K562 (cell line): ENCODE data around the gene RPS6KA2. TPM values are rescaled to one million over a fixed set of nuclear protein-coding genes. Genes with fewer than 3 reads are reported as not detected.

Experiments
- ATAC-seq: fragments of 200-7000 bp; cut with Tn5 transposase; 3 replicates; pipeline ENCODE4 v1.9.1; 2020; ENCODE audit warnings: moderate library complexity
- BruUV-seq: library from RNA; stranded (reverse); fragments of 400-500 nt; replicated peaks from 2 replicates; lab custom pipeline; 2021; lab: Mats Ljungman, UMichigan
- CTCF ChIA-PET: fragments of 300-600 bp; formaldehyde crosslinking; extraction: SDS; loops from one replicate; lab custom pipeline; 2021; ENCODE audit warnings: low intra/inter-chr PET ratio; lab: Yijun Ruan, JAX
- POLR2A ChIA-PET: fragments of 300-600, 350-650 bp; sonication (Branson Sonifier 250); formaldehyde crosslinking; extraction: SDS; loops from one replicate; lab custom pipeline; 2021; ENCODE audit warnings: antibody characterized with exemption, inconsistent platforms; lab: Yijun Ruan, JAX
- DNase-seq, 4 experiments: peaks; one replicate each; pipeline versions ENCODE4 v3.0.0 to v3.0.0-alpha.2; 2011 to 2018; ENCODE audit warnings: low spot score in 3 of 4, mixed read lengths in 3 of 4; ENCODE audit errors: extremely low read depth in 1 of 4
- FAIRE-seq: peaks from 2 replicates; lab custom pipeline; 2011; peaks lifted over from hg19 to GRCh38; lab: Jason Lieb, UNC
- H2AFZ ChIP-seq: 2 replicates; pipeline ENCODE4 v1.6.0; 2011; ENCODE audit warnings: low read depth, low read length, control low read depth, inconsistent platforms
- H3K27ac ChIP-seq: fragments of 200-600 bp; 3 replicates; pipeline ENCODE4 v1.8.0; 2011; ENCODE audit warnings: low read depth, mild to moderate bottlenecking, control low read depth, inconsistent platforms, low read length, moderate library complexity, mixed read lengths; ENCODE audit errors: extremely low read depth
- H3K27me3 ChIP-seq, 2 experiments: fragments of 300-600 bp in 1 of 2; 2 replicates in 1 of 2; 3 replicates in 1 of 2; pipeline versions ENCODE4 v1.6.0 to v1.8.0; 2011; ENCODE audit warnings: inconsistent platforms in 2 of 2, low read length in 2 of 2, mild to moderate bottlenecking in 1 of 2, mixed read lengths in 1 of 2, moderate library complexity in 1 of 2; ENCODE audit not compliant: control insufficient read depth in 2 of 2, insufficient read depth in 2 of 2
- H3K36me3 ChIP-seq: fragments of 300-600 bp; 3 replicates; pipeline ENCODE4 v1.8.0; 2011; ENCODE audit warnings: mild to moderate bottlenecking, low read length, inconsistent platforms; ENCODE audit not compliant: control insufficient read depth, insufficient read depth
- H3K4me1 ChIP-seq, 2 experiments: fragments of 200-600 bp in 1 of 2; replicated peaks in 1 of 2; 2 replicates in 1 of 2; 3 replicates in 1 of 2; pipeline versions ENCODE4 v1.5.1 to v1.8.0; 2011; ENCODE audit warnings: inconsistent platforms in 2 of 2, low read length in 2 of 2, mild to moderate bottlenecking in 1 of 2, mixed read lengths in 1 of 2, moderate library complexity in 1 of 2; ENCODE audit not compliant: control insufficient read depth in 2 of 2, insufficient read depth in 2 of 2
- H3K4me2 ChIP-seq: 2 replicates; pipeline ENCODE4 v1.6.1; 2011; ENCODE audit warnings: low read length, control low read depth, inconsistent platforms, mixed read lengths; ENCODE audit not compliant: insufficient read depth
- H3K4me3 ChIP-seq: fragments of 200-600 bp; sonication (generic), shearing (Covaris generic); 2 replicates; pipeline ENCODE4 v1.5.1; 2016; ENCODE audit warnings: control low read depth, inconsistent platforms
- H3K79me2 ChIP-seq: fragments of 200-600 bp; 3 replicates; pipeline ENCODE4 v1.8.0; 2011; ENCODE audit warnings: low read length, inconsistent platforms; ENCODE audit not compliant: control insufficient read depth, insufficient read depth
- H3K9ac ChIP-seq, 2 experiments: 2 replicates each; pipeline versions ENCODE4 v1.6.0 to v1.6.1; 2011; ENCODE audit warnings: low read depth in 2 of 2, low read length in 2 of 2, control low read depth in 1 of 2, inconsistent platforms in 1 of 2, mild to moderate bottlenecking in 1 of 2, mixed read lengths in 1 of 2; ENCODE audit not compliant: insufficient read depth in 1 of 2
- H3K9me1 ChIP-seq: one replicate; pipeline ENCODE4 v1.6.0; 2011; ENCODE audit warnings: inconsistent platforms, mild to moderate bottlenecking, low read length, moderate library complexity; ENCODE audit not compliant: control insufficient read depth, insufficient read depth
- H3K9me3 ChIP-seq: replicated peaks from 2 replicates; pipeline ENCODE4 v1.5.1; 2011; ENCODE audit warnings: low read depth, low read length, inconsistent platforms; ENCODE audit not compliant: control insufficient read depth, insufficient read depth
- H4K20me1 ChIP-seq: replicated peaks from 2 replicates; pipeline ENCODE4 v1.6.1; 2011; ENCODE audit warnings: low read length, inconsistent platforms, mixed read lengths; ENCODE audit not compliant: control insufficient read depth, insufficient read depth
- ARNT ChIP-seq, 2 experiments: fragments of 450-650 bp; IDR thresholded peaks; 2 replicates each; pipeline ENCODE4 v1.6.1; 2016; ENCODE audit warnings: mild to moderate bottlenecking in 1 of 2
- BACH1 ChIP-seq: fragments of 200-800 bp; sonication (Bioruptor generic); IDR thresholded peaks from 2 replicates; pipeline ENCODE4 v1.6.1; 2016; ENCODE audit warnings: missing genetic modification characterization, missing compliant biosample characterization
- HDAC2 ChIP-seq: fragments of 450-650 bp; IDR thresholded peaks from 2 replicates; pipeline ENCODE4 v1.6.1; 2016; ENCODE audit warnings: mild to moderate bottlenecking
- TAL1 ChIP-seq: fragments of 450-650 bp; IDR thresholded peaks from 2 replicates; pipeline ENCODE4 v1.6.1; 2016; ENCODE audit warnings: mild to moderate bottlenecking
- ZBED1 ChIP-seq: IDR thresholded peaks from 2 replicates; pipeline ENCODE4 v1.6.1; 2014
- ZNF311 ChIP-seq: fragments of 250-450 bp; sonication (Bioruptor Pico); IDR thresholded peaks from 2 replicates; pipeline ENCODE4 v1.4.0; 2020; ENCODE audit warnings: mild to moderate bottlenecking, moderate library complexity
- ZNF407 ChIP-seq: fragments of 450-650 bp; IDR thresholded peaks from 2 replicates; pipeline ENCODE4 v1.6.1; 2016; ENCODE audit warnings: low read depth
- ZNF431 ChIP-seq: sonication (generic); formaldehyde crosslinking; IDR thresholded peaks from 2 replicates; pipeline ENCODE4 v1.8.0; 2022; ENCODE audit warnings: mild to moderate bottlenecking, missing genetic modification reagents
- WGBS: fragments of 100-300 bp; shearing (Covaris generic); methylation state at CpG from one replicate; pipeline ENCODE4 v1.1.6; 2016; ENCODE audit warnings: low coverage, mixed read lengths; ENCODE audit not compliant: insufficient coverage; ENCODE audit errors: missing lambda C conversion rate; 5-methylcytosine and 5-hydroxymethylcytosine counted together
- in situ Hi-C: fragments of 300-500 bp; cut with MboI; formaldehyde crosslinking; loops from 4 replicates; pipeline ENCODE4 v1.15.0; 2018; ENCODE audit warnings: inconsistent platforms, mixed read lengths
- intact Hi-C: fragments of 100-400 bp; cut with micrococcal nuclease; formaldehyde crosslinking; loops from 2 replicates; pipeline ENCODE4 v1.14.2; 2022
- polyA plus RNA-seq, 8 experiments: library from polyadenylated mRNA; depleted of rRNA in 4 of 8; stranded (reverse) in 5 of 8; unstranded in 3 of 8; fragments of >200 nt; fragmentation: Nextera tagmentation in 2 of 8; fragmentation: Illumina TruSeq in 1 of 8; extraction: Ambion mirVana in 2 of 8; extraction: Trizol in 1 of 8; gene quantifications; 2 replicates each; pipeline versions ENCODE4 v1.2.1 to v1.2.3, GENCODE V29; 2011 to 2014; ENCODE audit warnings: inconsistent platforms in 1 of 8, missing spikeins in 1 of 8
- total RNA-seq, 7 experiments: library from RNA; depleted of rRNA in 6 of 7; stranded (reverse); fragments of >200 nt in 6 of 7; fragmentation: Illumina TruSeq in 2 of 7; extraction: Trizol in 2 of 7; gene quantifications; 2 replicates each; pipeline versions ENCODE4 v1.2.1 to v1.2.3, GENCODE V29; 2011 to 2021; ENCODE audit warnings: low replicate concordance in 1 of 7

RPS6KA2 gene
- total and polyA plus RNA-seq, 9 of the 15 experiments (the other 6 are each of a cell fraction or from before 2014, with no cell fraction given): 0.29 to 1.00 (median 0.53) TPM

- no peak overlapping the region for H3K4me3 ChIP-seq
- no peaks in the 10 kb centered on the region for H3K9me1 ChIP-seq
- H3K9me3 ChIP-seq: no peaks in the 10 kb centered on the region
- H3K9ac ChIP-seq: no peak overlapping the region
- no peak for TF ChIP-seq HDAC2
- no peaks in the 10 kb centered on the region for H3K36me3 ChIP-seq
- no peaks in the 10 kb centered on the region; a peak in 1 of 5 replicates for H3K4me1 ChIP-seq
- H4K20me1 ChIP-seq: no peaks in the 10 kb centered on the region; the same call in 1 of the 2 replicates
- intact Hi-C loops: no loop called here
- FAIRE-seq (no peak), ATAC-seq (no peak), DNase-seq (no peak)
- in situ Hi-C loops: no loop called here
- no peak overlapping the region for H3K4me2 ChIP-seq
- H3K27ac ChIP-seq: no peak overlapping the region
- CTCF ChIA-PET: no interaction called here
- no peaks in the 10 kb centered on the region for H3K79me2 ChIP-seq
- WGBS: 3% methylated on average over 9 of the region's 10 CpGs
- H3K27me3 ChIP-seq: peaks cover 31 to 74% of the 10 kb centered on the region in 2 experiments
- POLR2A ChIA-PET: no interaction called here
- BruUV-seq: no TSS peak
- H2AFZ ChIP-seq: no peak overlapping the region
These were observed 9.9 kb upstream of the RPS6KA2 start for GRCh38 chr6:166636934-166637333.

GRCh38 chr6:166636191-166636933 lies 9.3 kb upstream of the RPS6KA2 start:
- no peak for ATAC-seq
- TF ChIP-seq ZNF311 (CRISPR knock-in tag) (no peak), ZNF407 (no peak), BACH1 (no peak), TAL1 (no peak), ZBED1 (no peak), ZNF431 (CRISPR knock-in tag) (no peak), ARNT (IDR thresholded peaks at IDR 0.05) (peak in 1 of 2 experiments; percentile 79; a peak in 1 of 4 replicates)
- TF ChIP-seq, all 486 proteins: peak for 1
- Histone ChIP-seq H3K4me1 (no peaks in the 10 kb centered on the region; a peak in 1 of 5 replicates), H3K4me2 (no peak overlapping the region), H3K9me1 (no peaks in the 10 kb centered on the region), H3K79me2 (no peaks in the 10 kb centered on the region), H4K20me1 (no peaks in the 10 kb centered on the region; the same call in 1 of the 2 replicates), H3K36me3 (no peaks in the 10 kb centered on the region), H3K9ac (no peak overlapping the region), H2AFZ (no peak overlapping the region), H3K27ac (no peak overlapping the region), H3K27me3 (peaks cover 31 to 79% of the 10 kb centered on the region in 2 experiments), H3K4me3 (no peak overlapping the region), H3K9me3 (no peaks in the 10 kb centered on the region)
- WGBS: 2% methylated on average over 6 of the region's 6 CpGs
- ChIA-PET POLR2A (no interaction called here), CTCF (no interaction called here)
- DNase-seq (no peak), FAIRE-seq (no peak)
- no TSS peak for BruUV-seq
- intact Hi-C loops: no loop called here
- in situ Hi-C loops: no loop called here
